Measurements from ENCODE around the gene FBXL12. TPM values are rescaled to one million over a fixed set of nuclear protein-coding genes. Genes with fewer than 3 reads are reported as not detected.

Gene FBXL12
- total and polyA plus RNA-seq, 12 donors, result 10.5 to 19.5 (median 11.9) TPM

DNA sequence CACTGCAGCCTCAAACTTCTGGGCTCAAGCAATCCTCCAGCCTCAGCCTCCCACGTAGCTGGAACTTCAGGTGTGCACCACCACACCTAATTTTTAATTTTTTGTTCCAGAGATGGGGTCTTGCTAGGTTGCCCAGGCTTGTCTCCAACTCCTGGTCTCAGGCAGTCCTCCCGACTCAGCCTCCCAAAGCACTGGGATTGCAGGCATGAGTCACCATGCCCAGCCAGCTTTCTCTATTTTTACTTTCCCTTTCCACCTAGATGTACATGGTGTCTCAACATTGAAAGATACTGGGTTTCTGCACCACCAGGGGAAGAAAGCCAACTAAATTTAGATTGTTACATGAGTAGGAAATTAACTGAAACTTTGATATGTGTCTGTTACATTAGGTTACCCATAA lies 36.5 kb downstream of the FBXL12 start:
- Histone ChIP-seq H3K4me1 (peaks cover 0 to 18% (median 13%) of the 10 kb centered on the region in 9 donors), H3K9me3 (peaks cover 0 to 22% (median 4%) of the 10 kb centered on the region in 11 donors), H3K27me3 (no peaks in the 10 kb centered on the region), H3K4me3 (no peak overlapping the region), H3K27ac (no peak overlapping the region), H3K36me3 (no peaks in the 10 kb centered on the region)
- DNase-seq (no peak), ATAC-seq (no peak)
- WGBS, 2 donors, result 97% methylated on average over 2 of the region's 2 CpGs
- TF ChIP-seq, protein P1, sequence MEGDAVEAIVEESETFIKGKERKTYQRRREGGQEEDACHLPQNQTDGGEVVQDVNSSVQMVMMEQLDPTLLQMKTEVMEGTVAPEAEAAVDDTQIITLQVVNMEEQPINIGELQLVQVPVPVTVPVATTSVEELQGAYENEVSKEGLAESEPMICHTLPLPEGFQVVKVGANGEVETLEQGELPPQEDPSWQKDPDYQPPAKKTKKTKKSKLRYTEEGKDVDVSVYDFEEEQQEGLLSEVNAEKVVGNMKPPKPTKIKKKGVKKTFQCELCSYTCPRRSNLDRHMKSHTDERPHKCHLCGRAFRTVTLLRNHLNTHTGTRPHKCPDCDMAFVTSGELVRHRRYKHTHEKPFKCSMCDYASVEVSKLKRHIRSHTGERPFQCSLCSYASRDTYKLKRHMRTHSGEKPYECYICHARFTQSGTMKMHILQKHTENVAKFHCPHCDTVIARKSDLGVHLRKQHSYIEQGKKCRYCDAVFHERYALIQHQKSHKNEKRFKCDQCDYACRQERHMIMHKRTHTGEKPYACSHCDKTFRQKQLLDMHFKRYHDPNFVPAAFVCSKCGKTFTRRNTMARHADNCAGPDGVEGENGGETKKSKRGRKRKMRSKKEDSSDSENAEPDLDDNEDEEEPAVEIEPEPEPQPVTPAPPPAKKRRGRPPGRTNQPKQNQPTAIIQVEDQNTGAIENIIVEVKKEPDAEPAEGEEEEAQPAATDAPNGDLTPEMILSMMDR (IDR thresholded peaks at IDR 0.05), result no peak
- intact Hi-C loops (cut with DNase I), result loop anchor here in 3 of 10 donors (10.0 kb wide), 2 partner anchors 108 to 648 kb away; partner anchors contain the start of gene ZNF562 (in 2 of the 3)

DNA sequence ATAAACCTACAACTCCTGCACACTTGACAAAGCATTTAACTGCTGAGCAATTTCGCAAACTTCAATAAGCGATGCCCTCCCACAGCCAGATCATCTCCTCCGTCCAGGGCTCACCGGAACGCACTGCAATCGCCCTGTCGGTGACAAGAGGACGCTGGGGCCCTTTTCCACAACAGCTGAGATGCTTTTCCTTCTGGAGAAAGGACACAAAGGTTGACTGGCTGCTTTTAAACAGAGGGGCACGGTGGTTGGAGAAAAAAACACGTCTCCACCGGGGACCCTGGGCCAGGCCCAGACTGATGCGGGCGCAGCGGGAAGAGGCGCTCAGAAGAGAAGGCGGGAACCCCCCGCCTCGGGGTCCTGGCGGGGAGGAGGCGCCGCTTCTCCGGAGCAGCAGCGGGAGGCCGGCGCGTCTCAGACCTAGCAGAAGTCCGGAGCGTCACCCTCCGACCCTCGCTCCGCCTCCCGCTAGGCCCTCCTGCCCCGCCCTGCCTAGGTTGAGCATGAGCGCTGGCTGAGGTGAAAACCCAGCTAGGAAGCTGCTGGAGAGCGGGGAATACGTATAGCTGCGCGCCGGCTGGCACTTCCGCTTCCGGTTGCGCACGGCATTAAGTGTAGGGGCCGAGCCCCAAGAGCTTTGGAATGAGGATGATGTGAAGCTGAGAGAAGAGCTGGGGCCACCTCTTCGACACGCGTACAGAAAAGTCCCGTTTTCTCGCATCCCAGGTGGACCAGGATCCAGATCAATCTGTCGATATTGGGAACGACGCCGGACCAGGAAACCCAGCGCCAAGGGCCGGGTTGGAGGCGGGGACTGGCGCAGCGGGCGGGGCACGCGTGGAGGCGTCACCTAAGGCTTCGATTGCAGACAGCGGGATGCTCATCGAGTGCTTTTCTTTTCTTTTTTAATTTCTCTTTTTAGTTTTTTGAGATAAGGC lies 50.4 kb downstream of the FBXL12 start, which contains the start of gene ZNF846:
Gene ZNF846 (minus strand): TSS at position 564 of the 938 bp plus-strand sequence. CDS start 3,788 bp downstream, outside the sequence.
- H3K27ac ChIP-seq, result peak within 1 kb of the TSS; percentile 82 to 96 (median 93)
- WGBS, 2 donors, result 0 to 1% methylated on average over 65 of the region's 65 CpGs
- peak; percentile 91 to 94 for DNase-seq
- H3K36me3 ChIP-seq, result peaks cover 0 to 37% (median 0%) of the 10 kb centered on the region in 9 donors
- TF ChIP-seq, protein P1 (IDR thresholded peaks at IDR 0.05), result no peak
- peaks cover 0 to 15% (median 0%) of the 10 kb centered on the region in 11 donors for H3K9me3 ChIP-seq
- peak; percentile 98 to 100 (median 99) for ATAC-seq
- H3K27me3 ChIP-seq, result no peaks in the 10 kb centered on the region
- peak within 1 kb of the TSS; percentile 55 to 90 (median 76) for H3K4me3 ChIP-seq
- H3K4me1 ChIP-seq, result peaks cover 0 to 19% (median 14%) of the 10 kb centered on the region in 9 donors
- intact Hi-C loops (cut with DNase I), result loop anchor here in 5 of 10 donors (1.0 to 10.0 kb wide), 5 partner anchors 17 to 146 kb away; partner anchors contain the start of genes ZNF562 (in 4 of the 5) and ZNF561 (in 1 of the 5)

Other genes with a start within 250 kb of the FBXL12 start
- 10 to 100 TPM; 15.8 to 22.5 (median 19.6) TPM for gene ZNF121, start 234.6 kb downstream of the FBXL12 start, total RNA-seq
- 1 to 10 TPM; 3.3 to 9.8 TPM for gene ZNF121, start 234.6 kb downstream of the FBXL12 start, polyA plus RNA-seq
- gene ZNF561, start 197.8 kb downstream of the FBXL12 start, total RNA-seq, result 10 to 100 TPM; 19.1 to 26.6 (median 23.7) TPM
- gene ZNF561, start 197.8 kb downstream of the FBXL12 start, polyA plus RNA-seq, result 10 to 100 TPM in 1 of 2 donors, 1 to 10 TPM in 1; 8.2 to 18.6 TPM
- gene ZNF562, start 144.0 kb downstream of the FBXL12 start, total RNA-seq, result 10 to 100 TPM; 18.8 to 24.3 (median 21.5) TPM
- 1 to 10 TPM; 3.4 to 8.1 TPM for gene ZNF562, start 144.0 kb downstream of the FBXL12 start, polyA plus RNA-seq
- gene ZNF846, start 50.3 kb downstream of the FBXL12 start, total RNA-seq, result 10 to 100 TPM in 5 of 10 donors, 1 to 10 TPM in 5; 6.2 to 16.2 (median 10.1) TPM
- 10 to 100 TPM in 1 of 2 donors, 1 to 10 TPM in 1; 3.9 to 21.4 TPM for gene ZNF846, start 50.3 kb downstream of the FBXL12 start, polyA plus RNA-seq
- gene UBL5, start 8.8 kb upstream of the FBXL12 start, total RNA-seq, result 100 to 1,000 TPM; 483 to 573 (median 516) TPM
- 1,000 to 10,000 TPM in 1 of 2 donors, 100 to 1,000 TPM in 1; 914 to 1,564 TPM for gene UBL5, start 8.8 kb upstream of the FBXL12 start, polyA plus RNA-seq
- gene PIN1, start 16.2 kb upstream of the FBXL12 start, total RNA-seq, result 100 to 1,000 TPM in 2 of 10 donors, 10 to 100 TPM in 8; 81.1 to 109 (median 90.8) TPM
- 100 to 1,000 TPM in 1 of 2 donors, 10 to 100 TPM in 1; 74.6 to 152 TPM for gene PIN1, start 16.2 kb upstream of the FBXL12 start, polyA plus RNA-seq
- gene OLFM2, start 117.4 kb upstream of the FBXL12 start, total RNA-seq, result 1 to 10 TPM in 8 of 10 donors, under 1 TPM in 2; 0.30 to 4.1 (median 1.4) TPM
- 1 to 10 TPM; 2.3 to 8.0 TPM for gene OLFM2, start 117.4 kb upstream of the FBXL12 start, polyA plus RNA-seq
- 10 to 100 TPM in 4 of 10 donors, 1 to 10 TPM in 6; 3.8 to 27.8 (median 6.1) TPM for gene COL5A3, start 191.4 kb upstream of the FBXL12 start, total RNA-seq
- gene COL5A3, start 191.4 kb upstream of the FBXL12 start, polyA plus RNA-seq, result 10 to 100 TPM; 18.2 to 35.6 TPM
- gene RDH8, start 194.4 kb upstream of the FBXL12 start, total RNA-seq, result not detected
- not detected for gene RDH8, start 194.4 kb upstream of the FBXL12 start, polyA plus RNA-seq

Measured in heart right ventricle (tissue), 16 donors.